ENCODE measurements around the gene ENDOU.

DNA sequence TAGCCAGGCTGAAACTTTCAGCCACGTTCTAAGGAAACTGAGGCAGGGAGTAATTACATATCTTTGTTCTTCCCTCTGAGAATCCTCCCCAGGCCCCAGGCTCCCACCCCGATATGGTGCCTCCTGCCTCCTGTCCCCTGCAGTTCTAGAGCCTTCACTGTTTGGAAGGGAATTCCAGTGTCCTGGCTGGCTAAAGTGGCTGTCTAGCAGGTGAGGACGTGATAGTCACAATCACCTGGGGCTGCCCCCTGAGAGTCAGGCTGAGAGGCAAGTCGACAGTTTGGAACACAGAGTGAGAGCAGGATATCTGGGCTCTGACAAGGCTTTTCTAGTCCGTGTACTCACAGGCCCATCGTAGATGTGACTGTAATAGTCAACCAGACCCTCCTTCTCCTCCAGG is 13.1 kb downstream of the ENDOU start:
- no peak for TF ChIP-seq TAF1 (IDR thresholded peaks at IDR 0.05; ENCODE audit: low read depth, low read length)
- no peak for TF ChIP-seq POLR2A (IDR thresholded peaks at IDR 0.05; ENCODE audit: low read depth, low read length)

Measured in GM12891 (cell line).